Measurements from ENCODE around the gene FKBP1A. TPM values are rescaled to one million over a fixed set of nuclear protein-coding genes. Genes with fewer than 3 reads are reported as not detected.

FKBP1A gene
- total and polyA plus RNA-seq, 10 of the 15 experiments (the other 5 are each of a cell fraction or from before 2014, with no cell fraction given) = 103 to 687 (median 254) TPM

DNA sequence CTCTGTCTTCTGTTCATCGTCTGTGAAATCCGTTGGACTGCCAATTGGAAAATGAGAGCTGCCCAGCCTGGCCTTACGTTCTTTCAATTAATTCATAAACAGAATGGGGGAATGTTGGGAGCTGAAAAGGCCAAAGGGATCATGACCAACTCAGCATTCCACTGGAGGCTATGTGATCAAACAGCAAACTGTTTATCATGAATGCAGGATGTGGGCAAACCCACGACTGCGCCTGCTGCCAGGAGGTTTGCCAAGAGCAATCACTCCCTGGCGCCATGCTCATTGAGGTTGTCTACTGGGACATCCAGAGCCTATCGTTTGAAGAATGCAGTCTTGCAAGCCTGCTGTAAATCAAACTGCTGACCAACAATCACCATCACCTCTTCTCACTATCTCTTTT is 9.3 kb upstream of the FKBP1A start:
- Histone ChIP-seq H3K27ac (ENCODE audit: control insufficient read depth, insufficient read depth) (no peak overlapping the region), H3K4me2 (ENCODE audit: control insufficient read depth, insufficient read depth) (no peak overlapping the region), H2AFZ (ENCODE audit: control insufficient read depth, low read depth, low read length) (no peak overlapping the region), H3K36me3 (ENCODE audit: control insufficient read depth in 2 of 2, insufficient read depth in 2 of 2, low read length in 1 of 2) (no peaks in the 10 kb centered on the region), H4K20me1 (ENCODE audit: control insufficient read depth, insufficient read depth) (no peaks in the 10 kb centered on the region), H3K79me2 (ENCODE audit: control insufficient read depth, insufficient read depth, low read length) (no peaks in the 10 kb centered on the region), H3K9ac (ENCODE audit: control insufficient read depth, insufficient read depth, low read length) (no peak overlapping the region), H3K9me3 (replicated peaks; ENCODE audit: control insufficient read depth, insufficient read depth, low read length) (no peaks in the 10 kb centered on the region), H3K4me3 (no peak overlapping the region), H3K4me1 (ENCODE audit: control insufficient read depth, insufficient read depth, low read length) (peaks cover 4% of the 10 kb centered on the region; the same call in 1 of the 2 replicates), H3K27me3 (replicated peaks in 1 of 2; ENCODE audit: control insufficient read depth in 2 of 2, insufficient read depth in 2 of 2, low read length in 1 of 2) (no peaks in the 10 kb centered on the region; a peak in 2 of 4 replicates)
- ChIA-PET SMC1A (ENCODE audit: uncharacterized antibody, unreplicated experiment) (interaction anchor here (1.1 kb wide), 1 partner anchor 34 kb away, joined by 3 read pairs; no protein-coding TSS in a partner anchor), RAD21 (ENCODE audit: unreplicated experiment) (no interaction called here), POLR2A (interaction anchor here (0.7 kb wide), 1 partner anchor 9 kb away, joined by 3 read pairs; no protein-coding TSS in a partner anchor), CTCF (interaction anchor here (1.1 kb wide), 1 partner anchor 101 kb away, joined by 3 read pairs; no protein-coding TSS in a partner anchor)
- WGBS (ENCODE audit: insufficient coverage, insufficient replicate concordance, low lambda C conversion rate, missing lambda C conversion rate) = 54% methylated on average over 7 of the region's 7 CpGs
- TF ChIP-seq, protein P1, sequence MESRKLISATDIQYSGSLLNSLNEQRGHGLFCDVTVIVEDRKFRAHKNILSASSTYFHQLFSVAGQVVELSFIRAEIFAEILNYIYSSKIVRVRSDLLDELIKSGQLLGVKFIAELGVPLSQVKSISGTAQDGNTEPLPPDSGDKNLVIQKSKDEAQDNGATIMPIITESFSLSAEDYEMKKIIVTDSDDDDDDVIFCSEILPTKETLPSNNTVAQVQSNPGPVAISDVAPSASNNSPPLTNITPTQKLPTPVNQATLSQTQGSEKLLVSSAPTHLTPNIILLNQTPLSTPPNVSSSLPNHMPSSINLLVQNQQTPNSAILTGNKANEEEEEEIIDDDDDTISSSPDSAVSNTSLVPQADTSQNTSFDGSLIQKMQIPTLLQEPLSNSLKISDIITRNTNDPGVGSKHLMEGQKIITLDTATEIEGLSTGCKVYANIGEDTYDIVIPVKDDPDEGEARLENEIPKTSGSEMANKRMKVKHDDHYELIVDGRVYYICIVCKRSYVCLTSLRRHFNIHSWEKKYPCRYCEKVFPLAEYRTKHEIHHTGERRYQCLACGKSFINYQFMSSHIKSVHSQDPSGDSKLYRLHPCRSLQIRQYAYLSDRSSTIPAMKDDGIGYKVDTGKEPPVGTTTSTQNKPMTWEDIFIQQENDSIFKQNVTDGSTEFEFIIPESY (IDR thresholded peaks at IDR 0.05) = no peak
- TF ChIP-seq, protein P2, sequence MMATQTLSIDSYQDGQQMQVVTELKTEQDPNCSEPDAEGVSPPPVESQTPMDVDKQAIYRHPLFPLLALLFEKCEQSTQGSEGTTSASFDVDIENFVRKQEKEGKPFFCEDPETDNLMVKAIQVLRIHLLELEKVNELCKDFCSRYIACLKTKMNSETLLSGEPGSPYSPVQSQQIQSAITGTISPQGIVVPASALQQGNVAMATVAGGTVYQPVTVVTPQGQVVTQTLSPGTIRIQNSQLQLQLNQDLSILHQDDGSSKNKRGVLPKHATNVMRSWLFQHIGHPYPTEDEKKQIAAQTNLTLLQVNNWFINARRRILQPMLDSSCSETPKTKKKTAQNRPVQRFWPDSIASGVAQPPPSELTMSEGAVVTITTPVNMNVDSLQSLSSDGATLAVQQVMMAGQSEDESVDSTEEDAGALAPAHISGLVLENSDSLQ (IDR thresholded peaks at IDR 0.05) = no peak
- TF ChIP-seq ZNF207 (IDR thresholded peaks at IDR 0.05; ENCODE audit: borderline replicate concordance) (no peak), MXI1 (IDR thresholded peaks at IDR 0.05; ENCODE audit: low read depth, low read length) (no peak)
- intact Hi-C loops (cut with micrococcal nuclease; ENCODE audit: unreplicated experiment) = no loop called here
- ATAC-seq = no peak
- no peak for DNase-seq (ENCODE audit: low read depth, low spot score)
- BruUV-seq (replicated peaks) = no TSS peak
- no peak for FAIRE-seq
- in situ Hi-C loops (cut with MboI) = no loop called here

All from GM12878 (cell line).